Measurements from ENCODE around the gene OR52K1. TPM values are rescaled to one million over a fixed set of nuclear protein-coding genes. Genes with fewer than 3 reads are reported as not detected.
"Not testable (repeated sequence)": the region's sequence is repeated elsewhere in the genome, so short reads cannot be mapped to it uniquely, and the experiment has no call there.

The OR52K1 gene
- total and polyA plus RNA-seq, 5 donors = 0.06 TPM; not detected in 4

DNA sequence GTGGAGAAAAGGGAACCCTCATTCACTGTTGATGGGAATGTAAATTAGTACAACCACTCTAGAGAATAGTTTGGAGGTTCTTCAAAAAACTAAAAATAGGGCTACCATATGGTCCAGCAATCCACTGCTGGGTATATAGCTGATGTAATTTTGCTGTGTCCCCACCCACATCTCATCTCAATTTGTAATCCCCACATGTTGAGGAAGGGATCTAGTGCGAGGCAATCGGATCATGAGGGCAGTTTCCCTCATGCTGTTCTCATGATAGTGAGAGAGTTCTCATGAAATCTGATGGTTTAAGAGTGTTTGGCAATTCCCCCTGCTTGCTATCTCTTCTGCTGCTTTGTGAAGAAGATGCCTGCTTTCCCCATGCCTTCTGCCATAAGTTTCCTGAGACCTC, 45.5 kb downstream of the OR52K1 start:
- 76% methylated on average over 2 of the region's 2 CpGs for WGBS
- peaks cover 3% of the 10 kb centered on the region for H3K27me3 ChIP-seq (ENCODE audit: control insufficient read depth, insufficient read depth)
- intact Hi-C loops (cut with DNase I) = no loop called here

DNA sequence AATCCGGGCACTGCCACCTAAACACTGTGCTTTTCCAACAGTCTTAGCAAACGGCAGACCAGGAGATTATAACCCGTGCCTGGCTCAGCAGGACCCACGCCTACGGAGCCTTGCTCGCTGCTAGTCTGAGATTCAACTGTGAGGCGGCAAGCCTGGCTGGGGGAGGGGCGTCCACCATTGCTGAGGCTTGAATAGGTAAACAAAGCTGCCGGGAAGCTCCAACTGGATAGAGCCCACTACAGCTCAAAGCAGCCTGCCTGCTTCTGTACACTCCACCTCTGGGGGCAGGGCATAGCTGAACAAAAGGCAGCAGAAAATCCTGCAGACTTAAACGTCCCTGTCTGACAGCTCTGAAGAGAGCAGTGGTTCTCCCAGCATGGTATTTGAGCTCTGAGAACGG, 49.2 kb downstream of the OR52K1 start:
- DNase-seq; H3K4me3 ChIP-seq (ENCODE audit: low read length); intact Hi-C loops (cut with DNase I); H3K4me1 ChIP-seq (ENCODE audit: control insufficient read depth, insufficient read depth, low read length); H3K27me3 ChIP-seq (ENCODE audit: control insufficient read depth, insufficient read depth); H3K9me3 ChIP-seq (ENCODE audit: control insufficient read depth, low read length); ATAC-seq; H3K27ac ChIP-seq (ENCODE audit: low read length): not testable (repeated sequence)
- WGBS = 74% methylated on average over 11 of the region's 11 CpGs

More for the DNA sequence above, 45.5 kb downstream of the OR52K1 start:
- ATAC-seq = no peak
- no peak overlapping the region for H3K27ac ChIP-seq (ENCODE audit: low read length)
- no peak for DNase-seq
- H3K4me1 ChIP-seq (ENCODE audit: control insufficient read depth, insufficient read depth, low read length) = no peaks in the 10 kb centered on the region
- no peak overlapping the region for H3K4me3 ChIP-seq (ENCODE audit: low read length)
- H3K9me3 ChIP-seq (ENCODE audit: control insufficient read depth, low read length) = no peaks in the 10 kb centered on the region

GRCh38 chr11:4539603-4540219, 57.3 kb downstream of the OR52K1 start:
- H3K27me3 ChIP-seq (ENCODE audit: control insufficient read depth, insufficient read depth) = no peaks in the 10 kb centered on the region
- peak; percentile 60 to 63 for ATAC-seq
- intact Hi-C loops (cut with DNase I) = loop anchor here in 3 of 4 donors (1.0 to 5.0 kb wide), 3 partner anchors 352 to 353 kb away; no protein-coding TSS in a partner anchor
- H3K4me1 ChIP-seq (ENCODE audit: control insufficient read depth, insufficient read depth, low read length) = no peaks in the 10 kb centered on the region
- peak; percentile 30 to 74 (median 60) for DNase-seq
- H3K27ac ChIP-seq (ENCODE audit: low read length) = no peak overlapping the region
- H3K4me3 ChIP-seq (ENCODE audit: low read length) = no peak overlapping the region
- no peaks in the 10 kb centered on the region for H3K9me3 ChIP-seq (ENCODE audit: control insufficient read depth, low read length)
- WGBS = 23% methylated on average over 3 of the region's 3 CpGs

- DNase-seq = no peak
- 40% methylated on average over 1 of the region's 1 CpG for WGBS
- Histone ChIP-seq H3K27ac (ENCODE audit: low read length) (no peak overlapping the region), H3K4me1 (ENCODE audit: control insufficient read depth, insufficient read depth, low read length) (no peaks in the 10 kb centered on the region), H3K27me3 (ENCODE audit: control insufficient read depth, insufficient read depth) (no peaks in the 10 kb centered on the region), H3K4me3 (ENCODE audit: low read length) (no peak overlapping the region), H3K9me3 (ENCODE audit: control insufficient read depth, low read length) (no peaks in the 10 kb centered on the region)
- intact Hi-C loops (cut with DNase I) = loop anchor here in 1 of 4 donors (5.0 kb wide), 1 partner anchor 354 kb away; no protein-coding TSS in a partner anchor
- ATAC-seq = no peak
Observed at GRCh38 chr11:4541071-4541470, 58.6 kb downstream of the OR52K1 start.

Other genes starting within 250 kb of the OR52K1 start
- not detected for gene OR52B4, start 114.3 kb upstream of the OR52K1 start, total RNA-seq
- gene OR52B4, start 114.3 kb upstream of the OR52K1 start, polyA plus RNA-seq = not detected
- gene TRIM21, start 88.9 kb upstream of the OR52K1 start, total RNA-seq = 10 to 100 TPM in 1 of 4 donors, 1 to 10 TPM in 3; 9.1 to 10.3 (median 9.3) TPM
- gene TRIM21, start 88.9 kb upstream of the OR52K1 start, polyA plus RNA-seq = 8.3 TPM
- under 1 TPM in 1 of 4 donors, not detected in 3; 0.29 TPM for gene OR52K2, start 33.4 kb upstream of the OR52K1 start, total RNA-seq
- gene OR52K2, start 33.4 kb upstream of the OR52K1 start, polyA plus RNA-seq = not detected
- not detected for gene OR52M1, start 62.5 kb downstream of the OR52K1 start, total RNA-seq
- not detected for gene OR52M1, start 62.5 kb downstream of the OR52K1 start, polyA plus RNA-seq
- not detected for gene OR52I2, start 99.1 kb downstream of the OR52K1 start, total RNA-seq
- not detected for gene OR52I2, start 99.1 kb downstream of the OR52K1 start, polyA plus RNA-seq
- not detected for gene OR52I1, start 111.4 kb downstream of the OR52K1 start, total RNA-seq
- not detected for gene OR52I1, start 111.4 kb downstream of the OR52K1 start, polyA plus RNA-seq
- gene TRIM68, start 125.6 kb downstream of the OR52K1 start, total RNA-seq = 10 to 100 TPM in 3 of 4 donors, 1 to 10 TPM in 1; 10.0 to 12.4 (median 10.8) TPM
- 6.5 TPM for gene TRIM68, start 125.6 kb downstream of the OR52K1 start, polyA plus RNA-seq
- not detected for gene OR51D1, start 154.8 kb downstream of the OR52K1 start, total RNA-seq
- gene OR51D1, start 154.8 kb downstream of the OR52K1 start, polyA plus RNA-seq = not detected
- gene OR51E1, start 161.3 kb downstream of the OR52K1 start, total RNA-seq = under 1 TPM; 0.22 to 0.63 (median 0.24) TPM
- gene OR51E1, start 161.3 kb downstream of the OR52K1 start, polyA plus RNA-seq = 0.45 TPM
- not detected for gene OR51E2, start 215.2 kb downstream of the OR52K1 start, total RNA-seq
- 0.05 TPM for gene OR51E2, start 215.2 kb downstream of the OR52K1 start, polyA plus RNA-seq
- not detected for gene MMP26, start 222.1 kb downstream of the OR52K1 start, total RNA-seq
- gene MMP26, start 222.1 kb downstream of the OR52K1 start, polyA plus RNA-seq = not detected

Data from right cardiac atrium (tissue), 5 donors.